AG04449 (cell line): ENCODE data around the gene NAV2.

Experiments used
- CTCF ChIA-PET: fragments of 350-600 bp; formaldehyde crosslinking; extraction: SDS; loops from one replicate; lab custom pipeline; 2021; ENCODE audit warnings: antibody characterized with exemption; lab: Yijun Ruan, JAX
- POLR2A ChIA-PET: fragments of 400-600, 350-600 bp; formaldehyde crosslinking; extraction: SDS; loops from one replicate; lab custom pipeline; 2020; ENCODE audit warnings: antibody characterized with exemption, inconsistent platforms; lab: Yijun Ruan, JAX
- DNase-seq: peaks from one replicate; pipeline ENCODE4 v3.0.0-alpha.2; 2010; ENCODE audit warnings: low read depth, low spot score
- H3K4me3 ChIP-seq: 2 replicates; pipeline ENCODE4 v1.5.1; 2011; ENCODE audit warnings: low read depth, mild to moderate bottlenecking, control low read depth, low read length
- TF ChIP-seq, protein P1 (sequence below): IDR thresholded peaks from one replicate; pipeline ENCODE4 v1.5.1; 2011; ENCODE audit warnings: mild to moderate bottlenecking, moderate library complexity, low read length, control low read depth, inconsistent platforms; ENCODE audit not compliant: insufficient read depth; ENCODE audit errors: missing control alignments

Gene NAV2

GRCh38 chr11:20021771-20022362, 309.2 kb downstream of the NAV2 start:
- TF ChIP-seq, protein P1, sequence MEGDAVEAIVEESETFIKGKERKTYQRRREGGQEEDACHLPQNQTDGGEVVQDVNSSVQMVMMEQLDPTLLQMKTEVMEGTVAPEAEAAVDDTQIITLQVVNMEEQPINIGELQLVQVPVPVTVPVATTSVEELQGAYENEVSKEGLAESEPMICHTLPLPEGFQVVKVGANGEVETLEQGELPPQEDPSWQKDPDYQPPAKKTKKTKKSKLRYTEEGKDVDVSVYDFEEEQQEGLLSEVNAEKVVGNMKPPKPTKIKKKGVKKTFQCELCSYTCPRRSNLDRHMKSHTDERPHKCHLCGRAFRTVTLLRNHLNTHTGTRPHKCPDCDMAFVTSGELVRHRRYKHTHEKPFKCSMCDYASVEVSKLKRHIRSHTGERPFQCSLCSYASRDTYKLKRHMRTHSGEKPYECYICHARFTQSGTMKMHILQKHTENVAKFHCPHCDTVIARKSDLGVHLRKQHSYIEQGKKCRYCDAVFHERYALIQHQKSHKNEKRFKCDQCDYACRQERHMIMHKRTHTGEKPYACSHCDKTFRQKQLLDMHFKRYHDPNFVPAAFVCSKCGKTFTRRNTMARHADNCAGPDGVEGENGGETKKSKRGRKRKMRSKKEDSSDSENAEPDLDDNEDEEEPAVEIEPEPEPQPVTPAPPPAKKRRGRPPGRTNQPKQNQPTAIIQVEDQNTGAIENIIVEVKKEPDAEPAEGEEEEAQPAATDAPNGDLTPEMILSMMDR, result no peak
- ChIA-PET CTCF (interaction anchor here (1.0 to 1.5 kb wide), 4 partner anchors 23 to 106 kb away, joined by 3 to 4 read pairs (median 3); no protein-coding TSS in a partner anchor), POLR2A (no interaction called here)
- no peak for DNase-seq
- H3K4me3 ChIP-seq, result no peak overlapping the region

- H3K4me3 ChIP-seq, result peak overlapping the region; percentile 38
- ChIA-PET POLR2A (no interaction called here), CTCF (interaction anchor here (1.0 to 1.5 kb wide), 4 partner anchors 22 to 106 kb away, joined by 3 to 4 read pairs (median 3); no protein-coding TSS in a partner anchor)
- DNase-seq, result no peak
- TF ChIP-seq, protein P1, result no peak
Observed at GRCh38 chr11:20022363-20023081, 309.9 kb downstream of the NAV2 start.

- ChIA-PET POLR2A (no interaction called here), CTCF (interaction anchor here (1.0 to 1.5 kb wide), 4 partner anchors 22 to 105 kb away, joined by 3 to 4 read pairs (median 3); no protein-coding TSS in a partner anchor)
- peak overlapping the region; percentile 38 for H3K4me3 ChIP-seq
- no peak for DNase-seq
- TF ChIP-seq, protein P1, result no peak
Observed at GRCh38 chr11:20023082-20023426, 310.4 kb downstream of the NAV2 start.

DNA sequence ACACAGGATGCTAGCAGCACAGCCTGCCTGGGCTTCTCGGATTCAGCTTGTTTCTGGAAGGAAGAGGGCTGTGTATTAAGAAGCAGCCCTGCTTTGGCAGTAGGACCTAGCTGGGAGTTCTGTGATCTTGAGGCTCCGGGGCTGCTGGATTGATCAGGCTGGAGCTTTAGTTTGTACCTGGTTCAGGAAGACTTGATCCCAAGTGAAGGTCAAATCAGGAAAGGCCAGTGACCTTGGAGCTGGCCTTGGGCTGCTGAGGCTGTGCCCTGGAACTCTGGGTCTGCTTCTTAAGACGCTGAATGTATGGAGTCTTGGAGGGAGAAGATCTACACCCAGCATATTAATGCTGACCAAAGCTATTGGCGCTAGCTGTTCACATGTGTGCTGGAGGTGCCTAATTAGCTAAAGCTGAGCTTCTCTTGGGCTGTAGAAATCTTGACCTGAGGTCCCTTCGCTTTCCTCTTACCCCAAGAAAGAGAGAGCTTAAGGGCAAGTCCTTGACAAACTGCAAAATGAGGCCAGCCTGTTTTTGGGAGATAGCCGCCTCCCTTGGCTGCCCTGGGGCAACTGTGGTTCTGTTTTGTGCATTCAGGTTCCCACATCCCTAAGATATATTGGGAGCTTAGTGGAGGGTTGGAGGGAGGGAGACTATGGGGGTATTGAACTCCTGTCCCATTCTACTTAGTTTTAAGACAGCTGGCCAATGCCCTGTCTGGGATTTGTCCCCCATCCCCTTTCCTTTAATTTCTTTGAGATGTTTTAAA, 311.7 kb downstream of the NAV2 start:
- peak overlapping the region; percentile 38; the same call in 1 of the 2 replicates for H3K4me3 ChIP-seq
- ChIA-PET POLR2A (no interaction called here), CTCF (interaction anchor here (0.7 to 1.3 kb wide), 6 partner anchors 9 to 104 kb away, joined by 3 to 5 read pairs (median 4); no protein-coding TSS in a partner anchor)
- TF ChIP-seq, protein P1, result no peak
- no peak for DNase-seq

DNA sequence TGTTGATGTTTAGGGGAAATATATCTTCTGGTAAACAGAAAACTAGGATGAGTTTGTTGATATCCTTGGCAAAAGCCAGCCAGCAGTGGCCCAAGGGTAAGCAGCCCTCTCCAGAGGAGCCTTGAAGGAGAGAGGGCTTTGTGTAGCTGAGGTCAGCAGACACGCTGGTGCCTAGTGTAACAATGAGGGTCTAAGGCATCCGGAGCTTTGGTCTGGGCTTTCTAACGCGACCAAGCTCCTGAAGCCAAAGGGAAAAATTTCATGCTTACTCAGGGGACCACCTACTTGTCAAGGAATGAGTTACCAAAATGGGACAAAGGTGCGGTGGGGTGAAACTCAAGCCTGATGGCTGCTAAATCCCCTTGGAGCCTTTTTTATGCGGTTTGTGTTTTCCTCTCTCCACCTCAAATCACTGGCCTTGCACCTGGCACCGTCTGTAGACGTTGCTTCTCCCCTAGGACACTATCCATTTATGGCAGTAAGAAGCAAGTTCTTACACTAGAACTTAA, 312.7 kb downstream of the NAV2 start:
- no peak overlapping the region for H3K4me3 ChIP-seq
- POLR2A ChIA-PET, result no interaction called here
- DNase-seq, result no peak
- TF ChIP-seq, protein P1, result no peak
- CTCF ChIA-PET, result interaction anchor here (1.1 to 1.3 kb wide), 5 partner anchors 10 to 84 kb away, joined by 3 to 4 read pairs (median 3); no protein-coding TSS in a partner anchor
